SK-N-SH (cell line): Measurements from ENCODE around the gene CYCS. TPM values are rescaled to one million over a fixed set of nuclear protein-coding genes. Genes with fewer than 3 reads are reported as not detected.

Source experiments
- CTCF ChIA-PET: fragments of 300-600, 350-600 bp; formaldehyde crosslinking; extraction: SDS; loops from one replicate; lab custom pipeline; 2021; lab: Yijun Ruan, JAX
- POLR2A ChIA-PET: fragments of 350-600 bp; sonication (Branson Sonifier 250); formaldehyde crosslinking; extraction: SDS; loops from one replicate; lab custom pipeline; 2020; ENCODE audit warnings: antibody characterized with exemption, inconsistent platforms; lab: Yijun Ruan, JAX
- DNase-seq: peaks from one replicate; pipeline ENCODE4 v3.0.0; 2012
- H2AFZ ChIP-seq: fragments of 200-600 bp; sonication (generic); 2 replicates; pipeline ENCODE4 v1.8.1; 2016; ENCODE audit warnings: antibody characterized with exemption, mild to moderate bottlenecking, low read depth
- H3F3A ChIP-seq: fragments of 200-600 bp; sonication (generic); replicated peaks from 2 replicates; pipeline ENCODE3; 2016; ENCODE audit warnings: antibody characterized with exemption, mild to moderate bottlenecking; ENCODE audit not compliant: insufficient read depth
- H3K27ac ChIP-seq, 2 experiments: fragments of 200-500 bp in 1 of 2; fragments of 200-600 bp in 1 of 2; sonication (Bioruptor generic) in 1 of 2; sonication (generic), shearing (Covaris generic) in 1 of 2; 2 replicates each; pipeline versions ENCODE4 v1.5.1 to v1.6.1; 2014 to 2016; ENCODE audit warnings: low read depth in 2 of 2, inconsistent platforms in 1 of 2, low read length in 1 of 2, mild to moderate bottlenecking in 1 of 2, mixed read lengths in 1 of 2
- H3K27me3 ChIP-seq: fragments of 200-600 bp; sonication (generic), shearing (Covaris generic); 2 replicates; pipeline ENCODE4 v1.6.1; 2016; ENCODE audit warnings: mixed run types; ENCODE audit not compliant: insufficient read depth
- H3K36me3 ChIP-seq, 2 experiments: fragments of 200-500 bp in 1 of 2; fragments of 200-600 bp in 1 of 2; sonication (Bioruptor generic) in 1 of 2; sonication (generic) in 1 of 2; replicated peaks in 1 of 2; 2 replicates each; pipeline versions ENCODE3 to v1.5.1; 2014 to 2016; ENCODE audit warnings: low read length in 1 of 2, mild to moderate bottlenecking in 1 of 2; ENCODE audit not compliant: insufficient read depth in 2 of 2, control insufficient read depth in 1 of 2
- H3K4me1 ChIP-seq, 2 experiments: fragments of 200-500 bp in 1 of 2; fragments of 200-600 bp in 1 of 2; sonication (Bioruptor generic) in 1 of 2; sonication (generic), shearing (Covaris generic) in 1 of 2; 2 replicates each; pipeline versions ENCODE4 v1.5.1 to v1.6.1; 2014 to 2016; ENCODE audit warnings: low read depth in 1 of 2, low read length in 1 of 2, mixed run types in 1 of 2; ENCODE audit not compliant: insufficient read depth in 2 of 2, control insufficient read depth in 1 of 2
- H3K4me2 ChIP-seq: fragments of 200-600 bp; sonication (generic), shearing (Covaris generic); 2 replicates; pipeline ENCODE4 v1.6.1; 2017; ENCODE audit warnings: mixed run types
- H3K4me3 ChIP-seq, 2 experiments: fragments of 200-500 bp in 1 of 2; fragments of 200-600 bp in 1 of 2; sonication (Bioruptor generic) in 1 of 2; sonication (generic), shearing (Covaris generic) in 1 of 2; 2 replicates each; pipeline versions ENCODE4 v1.5.1 to v1.8.1; 2014 to 2016; ENCODE audit warnings: low read depth in 2 of 2, inconsistent platforms in 1 of 2, low read length in 1 of 2, mild to moderate bottlenecking in 1 of 2, mixed read lengths in 1 of 2, moderate library complexity in 1 of 2
- H3K79me2 ChIP-seq: fragments of 200-600 bp; sonication (generic); 2 replicates; pipeline ENCODE4 v1.8.1; 2017; ENCODE audit warnings: mild to moderate bottlenecking; ENCODE audit not compliant: insufficient read depth
- H3K9ac ChIP-seq: fragments of 200-600 bp; sonication (generic); 2 replicates; pipeline ENCODE4 v1.6.1; 2017; ENCODE audit warnings: mixed run types
- H3K9me2 ChIP-seq: fragments of 200-600 bp; sonication (generic); 2 replicates; pipeline ENCODE4 v1.6.1; 2017; ENCODE audit warnings: mixed run types
- H3K9me3 ChIP-seq: fragments of 200-600 bp; sonication (generic); 2 replicates; pipeline ENCODE4 v1.6.1; 2017; ENCODE audit warnings: mixed run types, mild to moderate bottlenecking, moderate library complexity
- H4K20me1 ChIP-seq: fragments of 200-600 bp; sonication (generic); 2 replicates; pipeline ENCODE4 v1.6.1; 2017; ENCODE audit warnings: mild to moderate bottlenecking, mixed run types; ENCODE audit not compliant: insufficient read depth
- CHD2 ChIP-seq: fragments of 150-350 bp; IDR thresholded peaks from 2 replicates; pipeline ENCODE4 v1.6.1; 2018; ENCODE audit warnings: low read length; ENCODE audit not compliant: partially characterized antibody
- FOXM1 ChIP-seq: IDR thresholded peaks from 2 replicates; pipeline ENCODE4 v1.4.0; 2012; ENCODE audit warnings: low read depth, mild to moderate bottlenecking
- GABPA ChIP-seq: IDR thresholded peaks from 2 replicates; pipeline ENCODE4 v1.4.0; 2012; ENCODE audit warnings: low read depth, mild to moderate bottlenecking
- NFIC ChIP-seq: IDR thresholded peaks from 2 replicates; pipeline ENCODE4 v1.4.0; 2012; ENCODE audit warnings: borderline replicate concordance
- NRF1 ChIP-seq: IDR thresholded peaks from 2 replicates; pipeline ENCODE4 v1.6.1; 2012; ENCODE audit warnings: low read depth, mild to moderate bottlenecking, low read length
- POLR2AphosphoS5 ChIP-seq: IDR thresholded peaks from 2 replicates; pipeline ENCODE4 v1.6.1; 2012; ENCODE audit warnings: low read depth, low read length
- RAD21 ChIP-seq: IDR thresholded peaks from 2 replicates; pipeline ENCODE4 v1.6.1; 2012; ENCODE audit warnings: mild to moderate bottlenecking, low read length
- RCOR1 ChIP-seq: fragments of 150-350 bp; IDR thresholded peaks from 2 replicates; pipeline ENCODE4 v1.6.1; 2017; ENCODE audit warnings: antibody characterized with exemption, low read length
- RFX5 ChIP-seq: IDR thresholded peaks from 2 replicates; pipeline ENCODE4 v1.6.1; 2012; ENCODE audit warnings: mild to moderate bottlenecking, improper control_type of control experiment, low read length
- SIN3A ChIP-seq: IDR thresholded peaks from 2 replicates; pipeline ENCODE4 v1.6.1; 2012; ENCODE audit warnings: low read depth, mild to moderate bottlenecking, low read length, moderate library complexity, borderline replicate concordance
- TAF1 ChIP-seq: IDR thresholded peaks from 2 replicates; pipeline ENCODE4 v1.6.1; 2012; ENCODE audit warnings: low read depth, mild to moderate bottlenecking, low read length, moderate library complexity, borderline replicate concordance
- TCF12 ChIP-seq: IDR thresholded peaks from 2 replicates; pipeline ENCODE4 v1.4.0; 2012
- WGBS: methylation state at CpG from one replicate; pipeline ENCODE4 v1.1.6; 2017; ENCODE audit warnings: low lambda C conversion rate; 5-methylcytosine and 5-hydroxymethylcytosine counted together
- polyA plus RNA-seq, 3 experiments: library from polyadenylated mRNA; depleted of rRNA; stranded (reverse); fragments of >200 nt; gene quantifications; 2 replicates each; pipeline ENCODE4 v1.2.3, GENCODE V29; 2012
- TF ChIP-seq, protein P1 (sequence below): IDR thresholded peaks from 2 replicates; pipeline ENCODE4 v1.6.1; 2012; ENCODE audit warnings: mild to moderate bottlenecking, low read depth, low read length, moderate library complexity
- TF ChIP-seq, protein P2 (sequence below): IDR thresholded peaks from 2 replicates; pipeline ENCODE4 v1.4.0; 2012; ENCODE audit warnings: low read depth
- TF ChIP-seq, protein P3 (sequence below): IDR thresholded peaks from 2 replicates; pipeline ENCODE4 v1.4.0; 2012; ENCODE audit warnings: low read depth, borderline replicate concordance

CYCS gene
- polyA plus RNA-seq, 1 of the 3 experiments (the other 2 are of a cell fraction) = 22.9 TPM

DNA sequence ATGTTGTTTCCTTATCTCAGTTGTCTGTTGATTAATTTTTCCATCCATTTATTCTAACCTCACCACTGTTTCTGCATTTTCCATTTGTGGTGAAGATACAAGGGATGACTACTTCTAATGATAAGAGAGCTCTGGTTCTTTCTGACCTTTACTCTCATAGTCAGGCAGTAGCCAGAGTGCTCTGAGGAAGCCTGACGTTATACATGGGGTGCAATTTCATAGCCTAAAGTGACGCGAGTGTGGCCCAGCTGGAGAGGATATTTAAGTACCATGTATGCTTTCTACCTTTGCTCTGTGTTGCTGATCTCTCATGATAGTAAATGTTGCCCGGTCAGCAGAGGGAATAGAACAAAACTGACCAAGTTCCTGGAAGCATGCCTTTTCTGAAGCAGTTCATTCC lies 33.9 kb upstream of the CYCS start:
- H3F3A ChIP-seq = peaks cover 10% of the 10 kb centered on the region
- H3K36me3 ChIP-seq = no peaks in the 10 kb centered on the region
- no peaks in the 10 kb centered on the region for H3K27me3 ChIP-seq
- H3K4me1 ChIP-seq = no peaks in the 10 kb centered on the region; a peak in 1 of 4 replicates
- 80% methylated on average over 4 of the region's 4 CpGs for WGBS
- CTCF ChIA-PET = interaction anchor here (0.7 to 4.1 kb wide), 7 partner anchors 8 to 60 kb away, joined by 3 to 24 read pairs (median 4); no protein-coding TSS in a partner anchor
- no peaks in the 10 kb centered on the region for H3K9me3 ChIP-seq
- no peaks in the 10 kb centered on the region for H3K79me2 ChIP-seq
- POLR2A ChIA-PET = interaction anchor here (0.7 kb wide), 1 partner anchor 20 kb away, joined by 3 read pairs; no protein-coding TSS in a partner anchor
- no peak for TF ChIP-seq FOXM1
- no peak for TF ChIP-seq RFX5
- TF ChIP-seq NRF1 = no peak
- TF ChIP-seq RCOR1 = no peak
- TF ChIP-seq RAD21 = no peak
- TF ChIP-seq TCF12 = no peak
- no peak for TF ChIP-seq NFIC
- TF ChIP-seq SIN3A = no peak
- TF ChIP-seq CHD2 = no peak
- TF ChIP-seq, protein P1, sequence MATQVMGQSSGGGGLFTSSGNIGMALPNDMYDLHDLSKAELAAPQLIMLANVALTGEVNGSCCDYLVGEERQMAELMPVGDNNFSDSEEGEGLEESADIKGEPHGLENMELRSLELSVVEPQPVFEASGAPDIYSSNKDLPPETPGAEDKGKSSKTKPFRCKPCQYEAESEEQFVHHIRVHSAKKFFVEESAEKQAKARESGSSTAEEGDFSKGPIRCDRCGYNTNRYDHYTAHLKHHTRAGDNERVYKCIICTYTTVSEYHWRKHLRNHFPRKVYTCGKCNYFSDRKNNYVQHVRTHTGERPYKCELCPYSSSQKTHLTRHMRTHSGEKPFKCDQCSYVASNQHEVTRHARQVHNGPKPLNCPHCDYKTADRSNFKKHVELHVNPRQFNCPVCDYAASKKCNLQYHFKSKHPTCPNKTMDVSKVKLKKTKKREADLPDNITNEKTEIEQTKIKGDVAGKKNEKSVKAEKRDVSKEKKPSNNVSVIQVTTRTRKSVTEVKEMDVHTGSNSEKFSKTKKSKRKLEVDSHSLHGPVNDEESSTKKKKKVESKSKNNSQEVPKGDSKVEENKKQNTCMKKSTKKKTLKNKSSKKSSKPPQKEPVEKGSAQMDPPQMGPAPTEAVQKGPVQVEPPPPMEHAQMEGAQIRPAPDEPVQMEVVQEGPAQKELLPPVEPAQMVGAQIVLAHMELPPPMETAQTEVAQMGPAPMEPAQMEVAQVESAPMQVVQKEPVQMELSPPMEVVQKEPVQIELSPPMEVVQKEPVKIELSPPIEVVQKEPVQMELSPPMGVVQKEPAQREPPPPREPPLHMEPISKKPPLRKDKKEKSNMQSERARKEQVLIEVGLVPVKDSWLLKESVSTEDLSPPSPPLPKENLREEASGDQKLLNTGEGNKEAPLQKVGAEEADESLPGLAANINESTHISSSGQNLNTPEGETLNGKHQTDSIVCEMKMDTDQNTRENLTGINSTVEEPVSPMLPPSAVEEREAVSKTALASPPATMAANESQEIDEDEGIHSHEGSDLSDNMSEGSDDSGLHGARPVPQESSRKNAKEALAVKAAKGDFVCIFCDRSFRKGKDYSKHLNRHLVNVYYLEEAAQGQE = no peak
- no peak for TF ChIP-seq POLR2AphosphoS5
- TF ChIP-seq, protein P2, sequence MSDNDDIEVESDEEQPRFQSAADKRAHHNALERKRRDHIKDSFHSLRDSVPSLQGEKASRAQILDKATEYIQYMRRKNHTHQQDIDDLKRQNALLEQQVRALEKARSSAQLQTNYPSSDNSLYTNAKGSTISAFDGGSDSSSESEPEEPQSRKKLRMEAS = no peak
- TF ChIP-seq, protein P3, sequence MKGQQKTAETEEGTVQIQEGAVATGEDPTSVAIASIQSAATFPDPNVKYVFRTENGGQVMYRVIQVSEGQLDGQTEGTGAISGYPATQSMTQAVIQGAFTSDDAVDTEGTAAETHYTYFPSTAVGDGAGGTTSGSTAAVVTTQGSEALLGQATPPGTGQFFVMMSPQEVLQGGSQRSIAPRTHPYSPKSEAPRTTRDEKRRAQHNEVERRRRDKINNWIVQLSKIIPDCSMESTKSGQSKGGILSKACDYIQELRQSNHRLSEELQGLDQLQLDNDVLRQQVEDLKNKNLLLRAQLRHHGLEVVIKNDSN = no peak
- no peak for TF ChIP-seq TAF1
- TF ChIP-seq GABPA = no peak
- TF ChIP-seq, all 33 proteins: peak for 0
- Histone ChIP-seq H3K27ac (no peak overlapping the region), H2AFZ (no peak overlapping the region), H4K20me1 (no peaks in the 10 kb centered on the region), H3K9me2 (no peaks in the 10 kb centered on the region), H3K4me3 (no peak overlapping the region), H3K9ac (no peak overlapping the region), H3K4me2 (no peak overlapping the region)
- DNase-seq = no peak
